ENCODE measurements around the gene NOL6.

The NOL6 gene

DNA sequence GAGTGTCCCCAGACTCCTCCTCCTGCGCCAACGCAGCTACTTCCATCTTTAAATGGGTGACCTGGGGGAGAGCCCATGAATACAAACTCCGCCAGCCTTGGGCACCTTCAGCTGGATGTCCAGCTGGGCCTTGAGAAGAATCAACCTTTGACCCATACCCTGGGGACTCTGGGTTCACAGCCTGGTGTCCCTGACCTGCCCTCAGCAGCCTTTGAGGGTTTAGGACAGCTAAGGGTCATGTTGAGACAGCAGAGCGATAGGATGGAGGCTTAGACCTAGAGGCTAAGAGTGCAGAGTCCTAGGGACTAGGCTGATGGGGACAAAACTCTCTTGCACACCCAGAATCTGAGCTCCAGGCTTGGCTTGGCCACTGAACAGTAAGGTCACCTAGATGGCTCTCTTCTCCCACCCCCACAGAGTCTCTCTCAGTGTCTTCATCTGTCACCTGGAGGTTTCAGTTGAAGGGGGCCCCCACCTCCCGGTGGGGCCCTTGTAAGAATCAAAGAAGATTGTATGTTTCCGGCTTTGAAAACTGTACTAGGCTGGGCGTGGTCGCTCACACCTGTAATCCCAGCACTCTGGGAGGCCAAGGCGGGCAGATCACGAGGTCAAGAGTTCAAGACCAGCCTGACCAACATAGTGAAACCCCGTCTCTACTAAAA, 19.6 kb downstream of the NOL6 start:
- no peak for DNase-seq (ENCODE audit: low spot score)

DNA sequence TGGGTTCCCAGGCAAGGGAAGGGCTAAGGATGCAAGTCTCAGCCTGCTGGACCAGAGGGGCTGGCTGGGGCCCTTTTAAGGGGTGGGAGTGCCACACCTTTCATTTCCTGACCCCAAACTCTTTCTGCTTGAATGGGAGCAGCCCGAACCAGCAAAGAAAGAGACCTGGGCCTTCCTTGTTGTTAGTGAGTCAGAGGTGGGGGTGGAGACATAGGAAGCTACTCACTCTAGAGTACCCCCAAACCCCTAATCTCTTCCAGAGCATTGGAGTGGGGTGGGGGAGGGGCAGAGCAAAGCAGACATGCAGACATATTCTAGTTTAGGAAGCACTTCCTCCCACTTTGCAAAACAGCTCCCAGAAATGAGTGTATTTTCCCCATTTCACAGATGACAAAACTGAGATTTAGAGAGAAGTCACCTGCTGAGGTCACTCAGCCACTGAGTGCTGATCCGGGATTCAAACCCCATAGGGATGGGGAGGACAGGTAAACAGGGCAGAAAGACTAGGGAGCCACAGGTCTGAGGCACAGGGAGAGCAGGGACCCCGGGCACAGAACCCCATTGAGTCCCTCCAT, 20.4 kb downstream of the NOL6 start:
- no peak for DNase-seq (ENCODE audit: low spot score)

DNA sequence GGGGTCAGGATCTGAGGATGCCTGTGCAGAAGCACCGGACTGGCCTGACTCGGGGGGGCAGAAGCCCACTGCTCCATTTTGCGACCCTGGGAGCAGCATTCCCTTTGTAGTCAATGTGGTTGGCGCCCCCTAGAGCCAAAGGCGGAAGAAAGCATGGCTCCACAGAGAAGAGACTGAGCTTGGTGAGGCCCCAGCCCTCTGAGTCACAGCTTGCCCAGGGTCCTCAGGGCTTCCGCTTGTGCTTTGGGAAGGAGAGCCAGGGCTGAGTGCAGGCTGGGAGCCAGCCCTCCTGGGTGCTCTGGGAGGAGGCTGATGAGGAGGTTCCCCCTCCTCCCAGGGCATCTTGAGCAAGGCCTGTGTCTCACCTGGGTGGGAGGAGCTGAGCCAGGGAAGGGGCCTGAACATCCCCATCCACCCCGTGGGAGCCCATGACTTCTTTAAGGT, 20.9 kb downstream of the NOL6 start:
- DNase-seq (ENCODE audit: low spot score): peak; percentile 82

- no peak for DNase-seq (ENCODE audit: low spot score)
These were observed 23.0 kb downstream of the NOL6 start for GRCh38 chr9:33450621-33451146.

DNA sequence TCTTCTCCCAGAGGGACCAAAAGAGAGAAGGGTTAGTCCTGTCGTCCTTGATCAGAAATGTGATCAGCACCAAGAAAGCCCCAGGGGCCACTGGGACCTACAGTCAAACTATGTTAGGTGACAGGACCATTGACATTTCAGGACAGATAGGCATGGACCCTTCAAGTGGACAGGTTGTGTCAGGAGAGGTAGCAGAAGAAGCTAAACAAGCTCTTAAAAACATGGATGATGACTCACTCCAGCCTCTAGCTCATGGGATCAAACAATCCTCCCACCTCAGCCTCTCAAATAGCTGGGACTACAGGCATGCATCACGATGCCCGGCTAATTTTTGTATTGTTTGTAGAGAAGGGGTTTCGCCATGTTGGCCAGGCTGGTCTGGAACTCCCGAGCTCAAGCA, 24.0 kb downstream of the NOL6 start:
- no peak for DNase-seq (ENCODE audit: low spot score)

GRCh38 chr9:33447799-33448553, 25.7 kb downstream of the NOL6 start:
- peak; percentile 28 for DNase-seq (ENCODE audit: low spot score)

DNA sequence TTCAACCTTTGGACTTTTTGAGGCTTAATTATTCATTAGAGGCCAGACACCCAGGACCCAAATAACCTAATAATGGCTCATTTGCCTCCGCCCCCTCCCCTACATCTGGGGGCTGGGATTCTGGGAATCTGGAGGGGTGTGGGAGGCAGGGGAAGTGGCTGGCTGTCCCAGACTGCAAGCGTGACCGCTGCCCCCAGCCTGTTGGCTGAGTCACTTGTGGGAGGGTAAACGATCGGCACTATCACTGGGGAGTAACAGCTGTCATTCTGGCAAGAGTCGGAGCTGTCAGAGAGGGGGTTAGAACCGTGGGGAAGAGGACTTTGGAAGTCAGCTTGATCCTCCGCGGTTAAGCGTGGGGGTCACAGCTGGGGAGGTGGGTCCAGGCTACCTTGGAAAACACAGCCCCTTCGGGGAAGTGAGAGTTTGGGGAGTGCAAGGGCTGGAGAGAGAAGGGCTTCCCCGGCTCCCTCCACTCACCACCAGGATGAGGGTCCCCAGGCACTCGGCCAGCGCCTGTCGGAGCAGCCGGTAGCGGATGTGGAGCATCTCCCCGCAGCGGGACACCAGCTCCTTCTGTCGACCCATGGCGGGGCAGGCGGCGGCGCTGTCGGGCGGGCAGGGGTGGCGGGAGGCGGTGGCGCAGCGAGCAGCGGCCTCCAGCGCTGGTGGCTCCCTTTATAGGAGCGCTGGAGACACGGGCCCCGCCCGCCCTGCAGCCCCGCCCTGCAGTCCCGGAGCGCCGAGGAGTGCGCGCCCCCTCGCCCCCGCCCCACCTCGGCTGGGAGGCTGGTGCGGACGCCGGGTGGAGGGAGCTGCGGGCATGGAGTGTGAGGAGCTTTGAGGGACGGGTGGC, 26.6 kb downstream of the NOL6 start, which contains the start of gene AQP3:
AQP3 (minus strand) TSS at position 648 of the 853 bp plus-strand sequence; CDS start at position 585, 63 bp downstream.
- DNase-seq (ENCODE audit: low spot score): peak; percentile 85

DNA sequence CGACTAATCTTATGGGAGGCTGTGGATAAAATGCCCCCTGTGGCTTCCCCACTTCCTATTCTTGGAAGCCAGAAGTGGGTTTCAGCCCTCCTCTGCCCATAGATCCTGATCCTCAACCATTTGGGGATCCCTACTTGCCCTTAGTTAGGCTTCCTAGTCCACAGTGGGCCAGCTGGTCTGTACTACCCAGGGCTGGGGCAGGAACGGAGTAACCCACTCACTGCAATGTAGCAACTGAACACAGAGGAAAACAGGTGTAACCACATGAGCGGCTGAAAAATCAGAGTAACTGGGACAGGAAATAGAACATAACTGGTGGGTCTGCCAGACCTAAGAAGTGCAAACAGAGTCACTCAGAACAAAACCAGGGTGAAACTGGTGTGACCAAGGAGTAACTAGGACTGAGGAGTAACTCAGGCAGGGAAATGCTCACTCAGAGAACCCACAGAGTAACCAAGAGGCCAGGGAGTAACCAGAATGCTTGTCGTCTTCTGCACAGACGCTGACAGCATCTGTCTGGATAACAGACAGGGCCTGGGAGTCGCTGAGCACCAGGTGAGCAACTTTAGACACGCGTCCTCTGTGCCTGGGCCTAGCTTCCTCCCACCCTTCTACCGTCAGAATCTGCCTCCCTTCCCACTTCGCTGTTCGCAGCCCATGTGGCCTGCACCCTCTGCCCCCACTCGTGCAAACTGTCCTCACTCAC, 27.3 kb downstream of the NOL6 start:
- no peak for DNase-seq (ENCODE audit: low spot score)

- no peak for DNase-seq (ENCODE audit: low spot score)
These were observed 28.1 kb downstream of the NOL6 start for GRCh38 chr9:33445389-33446239.

DNA sequence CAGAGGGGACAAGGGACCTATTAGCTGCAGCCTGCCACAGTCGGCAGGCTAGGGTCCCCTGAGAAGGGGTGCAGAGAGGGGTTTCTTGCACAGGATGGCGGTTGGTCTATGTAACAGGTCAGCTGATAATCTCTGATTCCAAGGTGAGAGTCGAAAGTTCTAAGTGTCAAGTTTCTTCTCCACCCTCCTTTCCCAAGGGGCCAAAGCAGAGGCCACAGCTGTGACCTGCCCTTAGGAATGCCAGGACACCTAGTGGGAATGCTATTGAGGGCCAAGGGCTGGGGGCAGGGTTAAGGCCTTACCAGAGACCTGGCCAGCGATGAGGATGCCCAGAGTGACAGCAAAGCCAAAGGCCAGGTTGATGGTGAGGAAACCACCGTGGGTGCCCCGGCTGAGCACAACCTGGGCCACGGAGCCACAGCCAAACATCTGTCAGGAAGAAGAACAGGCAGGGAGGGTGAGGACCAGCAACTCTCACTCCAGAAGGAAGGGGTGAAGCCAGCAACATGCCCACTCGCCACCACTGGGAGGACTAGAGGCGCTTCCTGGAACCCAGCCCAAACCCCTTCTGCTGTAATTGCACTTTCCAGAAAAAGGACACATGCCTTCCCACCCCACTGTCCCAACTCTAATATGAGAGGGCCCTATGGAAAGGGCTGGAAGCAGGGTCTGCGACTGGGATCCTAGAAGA, 30.1 kb downstream of the NOL6 start:
- no peak for DNase-seq (ENCODE audit: low spot score)

DNA sequence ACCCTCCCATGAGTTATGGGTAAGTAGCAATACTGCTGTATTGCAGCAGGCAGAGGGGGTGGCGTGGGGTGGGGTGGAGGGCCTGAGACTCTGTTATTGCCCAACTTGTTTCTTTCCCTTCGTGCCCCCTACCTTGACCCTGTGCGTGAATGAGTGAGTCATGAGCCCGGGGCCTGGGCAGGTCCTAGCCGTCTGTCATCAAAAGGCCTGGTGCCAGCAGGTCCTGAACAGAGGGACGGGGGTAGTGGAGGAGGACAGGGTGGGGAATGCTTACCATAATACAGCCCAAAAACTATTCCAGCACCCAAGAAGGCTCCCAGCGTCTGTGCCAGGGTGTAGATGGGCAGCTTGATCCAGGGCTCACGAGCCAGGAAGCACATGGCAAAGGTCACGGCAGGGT, 30.7 kb downstream of the NOL6 start:
- DNase-seq (ENCODE audit: low spot score): no peak

- DNase-seq (ENCODE audit: low spot score): no peak
These were observed 31.6 kb downstream of the NOL6 start for GRCh38 chr9:33442125-33442524.

GRCh38 chr9:33440609-33441008, 33.1 kb downstream of the NOL6 start:
- no peak for DNase-seq (ENCODE audit: low spot score)

DNA sequence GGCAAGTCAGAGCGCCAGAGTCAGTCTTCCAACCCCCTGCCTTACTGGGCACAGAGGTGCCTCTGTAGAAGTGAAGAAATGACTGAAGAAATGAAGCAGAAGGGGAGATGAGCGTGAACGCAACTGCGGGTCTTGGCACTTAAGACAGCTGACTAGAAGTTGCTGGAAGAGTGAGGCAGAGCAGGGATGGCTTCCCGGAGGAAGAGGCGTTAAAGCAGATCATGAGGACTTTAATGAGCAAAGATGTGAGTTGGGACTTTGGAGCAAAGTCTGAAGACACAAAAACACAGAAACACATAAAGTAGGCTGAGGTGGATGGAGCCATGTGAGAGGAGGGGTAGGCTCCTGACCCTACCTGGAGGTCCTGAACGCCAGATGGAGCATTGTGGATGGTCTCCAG, 33.5 kb downstream of the NOL6 start:
- no peak for DNase-seq (ENCODE audit: low spot score)

DNA sequence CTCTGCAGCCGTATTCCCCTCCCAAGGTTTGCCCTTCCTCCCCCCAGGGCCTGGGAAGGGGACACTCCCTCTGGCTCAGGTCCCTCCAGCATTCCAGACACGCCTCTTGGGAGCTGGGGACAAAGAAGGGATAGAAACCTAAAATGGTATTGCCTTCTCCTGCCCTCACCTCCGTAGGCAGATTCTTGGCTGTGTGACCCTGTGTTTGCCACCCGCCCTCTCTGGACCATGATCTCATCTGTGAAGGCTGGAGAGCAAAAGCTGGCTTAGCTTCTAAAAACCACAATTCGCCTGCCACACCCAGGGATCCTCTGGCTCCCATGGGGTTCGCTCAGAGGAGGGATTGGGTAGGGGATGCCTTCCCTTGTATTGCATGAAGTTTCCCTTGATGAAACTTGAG, 34.0 kb downstream of the NOL6 start:
- DNase-seq (ENCODE audit: low spot score): peak; percentile 58

DNA sequence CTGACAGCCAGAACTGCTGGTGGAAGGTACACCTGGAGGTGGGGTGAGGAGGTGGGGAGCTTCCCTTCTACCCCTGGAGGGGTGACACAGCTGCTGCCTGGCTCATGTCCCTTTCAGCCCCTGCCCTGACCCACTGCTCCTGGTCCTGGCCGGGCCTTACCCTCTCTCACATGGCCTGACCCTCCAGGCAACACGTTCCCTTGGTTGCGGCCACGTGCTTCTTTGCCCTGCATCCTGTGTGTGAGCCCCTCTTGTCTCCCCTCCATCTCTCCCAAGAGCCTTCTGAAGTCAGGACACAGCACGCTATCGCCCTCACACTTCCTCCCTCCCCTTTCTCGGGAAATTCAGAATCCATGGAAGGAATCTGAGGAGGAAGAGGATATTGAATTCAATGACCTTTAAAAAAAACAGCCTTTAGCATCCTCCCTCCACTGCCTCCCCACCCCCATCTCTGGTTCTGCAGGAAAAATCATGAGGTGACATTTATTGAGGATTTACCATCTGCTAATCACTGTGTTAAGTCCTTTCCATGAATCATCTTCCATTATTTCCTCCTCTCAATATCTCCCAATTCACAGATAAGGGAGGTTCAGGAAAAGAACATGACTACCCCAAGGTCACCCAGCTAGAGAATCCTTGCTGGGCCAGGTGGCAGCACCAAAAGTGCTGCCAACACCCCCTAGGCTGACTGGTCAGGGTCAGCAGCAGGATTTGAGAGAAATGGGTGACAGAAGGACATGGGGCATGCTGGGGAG, 34.6 kb downstream of the NOL6 start:
- no peak for DNase-seq (ENCODE audit: low spot score)

DNA sequence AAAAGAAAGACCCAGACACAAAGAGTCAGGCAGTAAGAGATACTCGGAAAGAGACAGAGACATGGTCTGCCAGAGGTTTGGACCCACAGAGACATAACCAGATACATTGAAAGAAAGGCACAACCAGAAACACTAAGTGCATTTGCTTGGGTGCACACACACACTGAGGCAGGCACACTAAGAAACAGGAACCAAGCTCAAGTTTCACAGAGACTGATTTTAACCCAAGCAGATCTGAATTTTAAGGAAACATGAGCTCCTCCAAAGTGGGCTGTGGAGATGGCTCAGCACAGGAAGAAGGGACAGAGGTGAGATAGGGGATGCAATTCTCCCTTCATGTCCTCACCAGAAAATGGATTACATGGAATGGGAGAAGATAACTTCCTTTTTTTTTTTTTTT, 35.8 kb downstream of the NOL6 start:
- no peak for DNase-seq (ENCODE audit: low spot score)

- no peak for DNase-seq (ENCODE audit: low spot score)
These were observed 36.5 kb downstream of the NOL6 start for GRCh38 chr9:33437205-33437604.

GRCh38 chr9:33436445-33436844, 37.3 kb downstream of the NOL6 start:
- no peak for DNase-seq (ENCODE audit: low spot score)
